OCI-LY3 (cell line): ENCODE measurements around the gene EARS2.

Source experiments
- CTCF ChIP-seq: fragments of 200-600, 300-600 bp; sonication (generic); IDR thresholded peaks from 2 replicates; pipeline ENCODE4 v1.5.1; 2014; ENCODE audit warnings: antibody characterized with exemption, low read length, low read depth
- EZH2phosphoT487 ChIP-seq: fragments of 200-600 bp; shearing (Covaris generic); IDR thresholded peaks from 2 replicates; pipeline ENCODE4 v1.6.1; 2018; ENCODE audit warnings: antibody characterized with exemption, mixed run types, low read depth

GRCh38 chr16:23523876-23524385 is 33.2 kb downstream of the EARS2 start:
- no peak for TF ChIP-seq CTCF
- TF ChIP-seq EZH2phosphoT487, result no peak
